GM21529 (cell line): Measurements from ENCODE around the gene RAB39B.
"Not testable (repeated sequence)": the region's sequence is repeated elsewhere in the genome, so short reads cannot be mapped to it uniquely, and the experiment has no call there.

Experiments used
- ATAC-seq: cut with Tn5 transposase; IDR thresholded peaks from one replicate; pipeline ENCODE4 v1.9.1; 2021; ENCODE audit not compliant: unreplicated experiment

Gene RAB39B

DNA sequence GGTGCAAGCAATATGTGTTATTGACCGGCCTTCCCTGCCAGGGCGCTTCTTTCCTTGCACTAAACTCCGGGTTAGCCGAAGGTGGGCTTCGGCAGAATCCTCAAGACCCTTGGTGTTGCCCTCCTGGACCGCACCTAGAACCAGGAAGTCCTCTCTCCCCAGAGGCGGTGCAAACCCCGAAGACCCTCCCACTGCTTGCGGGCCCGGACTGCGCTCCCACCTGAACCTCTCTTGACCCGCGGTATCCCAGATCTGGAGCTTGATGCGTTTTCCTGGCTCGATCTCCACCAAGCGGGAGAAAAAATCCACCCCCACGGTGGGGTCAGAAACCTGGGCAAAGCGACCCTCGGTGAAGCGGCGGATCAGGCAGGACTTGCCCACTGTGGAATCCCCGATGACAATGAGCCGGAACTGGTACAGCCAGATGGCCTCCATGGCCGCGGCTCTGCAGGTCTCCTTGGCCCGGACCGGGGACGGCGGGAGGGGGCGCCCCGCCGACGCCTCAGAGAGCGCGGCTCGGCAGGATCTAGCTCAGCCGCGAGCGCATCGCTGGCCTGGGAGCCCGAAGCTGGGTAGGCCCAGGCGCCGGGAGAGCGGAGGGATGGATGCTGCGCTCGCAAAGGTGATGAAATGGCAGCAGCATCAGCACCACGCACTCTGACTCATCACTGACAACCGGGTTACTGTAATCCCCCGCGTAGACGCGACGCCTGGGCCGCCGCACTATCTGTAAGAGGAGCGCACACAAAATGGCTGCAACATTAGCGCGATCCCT is at the start of gene RAB39B:
TSS of gene RAB39B (minus strand) at position 638 of the 775 bp plus-strand sequence. CDS start at position 435, 203 bp downstream.
- ATAC-seq, result peak; percentile 88

DNA sequence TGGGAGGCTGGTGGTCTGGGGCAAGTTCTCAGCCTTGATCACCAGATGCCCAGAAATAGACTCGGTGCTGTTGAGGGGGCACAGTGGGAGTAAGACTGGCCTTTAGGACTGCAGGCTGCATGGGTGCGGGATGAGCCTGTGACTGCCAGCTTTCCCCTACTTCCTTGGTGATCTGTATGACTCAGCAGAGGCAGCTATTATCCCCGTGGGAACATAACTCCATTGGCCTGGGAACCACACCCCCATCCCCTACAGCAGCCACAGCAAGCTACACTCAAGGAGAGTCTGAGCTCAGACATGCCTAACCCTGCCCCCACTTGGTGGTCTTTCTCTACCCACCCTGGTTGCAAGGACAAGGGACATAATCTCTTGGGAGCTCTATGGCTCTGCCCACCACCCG is 49.5 kb upstream of the RAB39B start:
- ATAC-seq, result no peak

- no peak for ATAC-seq
Measured at GRCh38 chrX:155293771-155294170, 29.5 kb upstream of the RAB39B start.

GRCh38 chrX:155279873-155280272 is 15.6 kb upstream of the RAB39B start:
- no peak for ATAC-seq

DNA sequence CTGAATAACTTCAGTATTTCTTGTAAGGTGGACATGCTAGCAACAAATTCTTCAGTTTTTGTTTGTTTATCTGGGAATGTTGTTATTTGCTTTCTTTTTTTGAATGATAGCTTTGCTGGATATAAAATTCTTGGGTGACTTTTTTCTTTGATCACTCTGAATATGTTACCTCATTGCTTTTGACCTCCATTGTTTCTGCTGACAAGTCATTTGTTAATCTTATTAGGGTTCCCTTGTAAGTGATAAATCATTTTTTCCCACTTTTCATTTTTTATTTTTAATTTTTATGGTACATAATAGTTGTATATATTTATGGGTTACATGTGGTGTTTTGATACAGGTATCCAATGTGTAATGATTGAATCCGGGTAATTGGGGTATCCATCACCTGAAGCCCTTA is 6.7 kb upstream of the RAB39B start:
- no peak for ATAC-seq

DNA sequence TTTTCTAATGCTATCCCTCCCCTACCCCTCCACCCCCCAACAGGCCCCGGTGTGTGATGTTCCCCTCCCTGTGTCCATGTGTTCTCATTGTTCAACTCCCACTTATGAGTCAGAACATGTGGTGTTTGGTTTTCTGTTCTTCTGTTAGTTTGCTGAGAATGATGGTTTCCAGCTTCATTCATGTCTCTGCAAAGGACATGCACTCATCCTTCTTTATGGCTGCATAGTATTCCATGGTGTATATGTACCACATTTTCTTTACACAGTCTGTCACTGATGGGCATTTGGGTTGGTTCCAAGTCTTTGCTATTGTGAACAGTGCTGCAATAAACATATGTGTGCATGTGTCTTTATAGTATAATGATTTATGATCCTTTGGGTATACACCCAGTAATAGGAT is 3.7 kb upstream of the RAB39B start:
- ATAC-seq, result not testable (repeated sequence)

- ATAC-seq, result no peak
Measured at GRCh38 chrX:155266439-155266838, 2.1 kb upstream of the RAB39B start.

GRCh38 chrX:155262970-155263754 is 1.1 kb downstream of the RAB39B start:
- peak; percentile 47 for ATAC-seq

- no peak for ATAC-seq
Measured at GRCh38 chrX:155259752-155260151, 4.5 kb downstream of the RAB39B start.

DNA sequence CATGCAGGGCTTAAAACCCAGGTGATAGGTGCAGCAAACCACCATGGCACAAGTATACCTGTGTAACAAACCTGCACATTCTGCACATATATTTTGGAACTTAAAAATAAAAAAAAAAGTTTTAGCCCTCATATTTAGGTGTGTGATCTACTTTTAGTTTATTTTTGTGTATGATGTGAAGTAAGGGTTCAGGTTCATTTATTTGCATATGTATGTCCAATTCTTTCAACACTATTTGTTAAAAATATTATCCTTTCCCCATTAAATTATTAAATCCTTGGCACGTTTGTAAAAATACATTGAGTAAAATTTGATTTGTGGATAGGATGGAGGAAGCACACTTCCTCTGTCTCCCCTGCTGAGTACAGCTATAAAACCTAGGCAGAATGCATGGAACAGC is 12.9 kb downstream of the RAB39B start:
- no peak for ATAC-seq

- ATAC-seq, result no peak
Measured at GRCh38 chrX:155247497-155247896, 16.8 kb downstream of the RAB39B start.

DNA sequence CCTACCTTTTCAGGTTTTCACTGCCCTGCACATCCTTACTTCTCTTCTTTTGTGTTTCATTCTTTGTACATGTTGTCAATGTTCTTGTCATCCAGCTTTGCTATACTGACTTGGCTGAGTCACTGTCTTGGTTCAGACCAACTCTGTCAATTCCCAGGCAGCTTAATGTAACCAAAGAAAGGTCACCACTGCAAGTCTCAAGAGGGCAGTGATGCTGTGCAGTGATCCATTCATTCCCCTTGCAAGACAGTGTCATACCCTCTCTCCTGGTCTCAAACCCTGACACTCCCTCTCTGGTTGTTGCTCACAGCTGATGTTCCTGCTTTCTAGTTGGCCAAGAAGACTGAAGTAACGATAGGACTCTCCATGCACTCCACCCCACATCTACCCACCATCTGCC is 17.5 kb downstream of the RAB39B start:
- no peak for ATAC-seq

- no peak for ATAC-seq
Measured at GRCh38 chrX:155242300-155242699, 22.0 kb downstream of the RAB39B start.

GRCh38 chrX:155237719-155238118 is 26.6 kb downstream of the RAB39B start:
- ATAC-seq, result no peak

DNA sequence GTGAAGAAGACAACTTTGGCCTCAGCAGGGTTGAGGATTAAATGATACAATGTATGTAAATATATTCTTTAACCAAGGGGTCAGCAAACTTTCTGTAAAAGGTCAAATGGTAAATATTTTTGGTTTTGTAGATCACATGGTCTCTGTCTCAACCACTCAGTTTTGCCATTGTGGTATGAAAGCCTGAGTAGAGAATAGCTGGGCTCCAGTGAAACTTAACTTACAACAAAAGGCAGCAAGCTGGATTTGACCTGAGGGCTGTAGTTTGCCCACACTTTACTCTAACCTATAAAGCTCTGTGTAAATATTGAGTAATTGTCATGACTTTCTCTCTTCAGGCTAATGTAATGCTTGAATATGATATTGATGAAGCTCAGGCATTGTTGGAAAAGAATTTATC is 28.4 kb downstream of the RAB39B start:
- no peak for ATAC-seq

GRCh38 chrX:155231163-155231562 is 33.1 kb downstream of the RAB39B start:
- peak; percentile 94 for ATAC-seq

GRCh38 chrX:155225774-155226173 is 38.5 kb downstream of the RAB39B start:
- ATAC-seq, result no peak

GRCh38 chrX:155223746-155224145 is 40.5 kb downstream of the RAB39B start:
- ATAC-seq, result not testable (repeated sequence)

DNA sequence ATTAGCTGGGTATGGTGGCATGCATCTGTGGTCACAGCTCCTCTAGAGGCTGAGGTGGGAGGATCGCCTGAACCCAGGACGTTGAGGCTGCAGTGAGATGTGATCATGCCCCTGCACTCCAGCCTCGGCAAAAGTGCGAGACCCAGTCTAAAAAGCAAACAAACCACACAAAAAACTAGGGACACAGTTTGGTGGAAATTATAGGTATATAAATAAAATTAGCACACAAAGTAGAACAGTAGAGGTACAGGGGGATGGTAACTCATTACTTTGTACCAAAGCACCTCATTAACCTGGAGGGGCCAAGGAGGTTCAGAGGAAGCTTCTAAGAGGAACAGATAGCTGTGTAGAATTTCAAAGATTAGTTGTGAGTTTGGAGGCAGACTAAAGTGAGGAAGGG is 42.9 kb downstream of the RAB39B start:
- ATAC-seq, result no peak

GRCh38 chrX:155218777-155219176 is 45.5 kb downstream of the RAB39B start:
- no peak for ATAC-seq

DNA sequence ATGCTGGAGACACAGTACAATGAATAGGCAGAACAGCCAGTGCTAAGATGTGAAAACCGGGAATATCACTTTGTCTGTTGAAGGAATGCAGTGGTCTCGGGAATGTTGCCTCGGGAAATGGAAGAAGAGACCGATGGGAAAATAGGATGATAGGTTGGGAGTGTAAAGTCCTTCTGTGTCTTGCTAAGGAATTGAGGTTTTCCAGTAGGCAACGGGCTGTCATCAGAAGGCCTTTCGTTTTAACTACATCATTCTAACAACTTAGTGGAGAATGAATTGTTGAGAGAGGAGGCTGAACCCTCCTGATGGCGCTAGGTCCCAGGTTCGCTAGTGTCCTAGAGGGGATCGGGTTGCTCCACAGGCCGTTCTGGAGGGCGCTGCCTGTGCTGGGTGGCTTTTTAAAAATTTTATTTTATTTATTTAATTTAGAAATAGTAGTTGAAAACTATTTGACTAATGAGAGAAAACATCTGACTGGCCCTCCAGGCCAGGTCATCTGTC is 47.3 kb downstream of the RAB39B start:
- no peak for ATAC-seq
